ENCODE measurements around the gene WIPF1. TPM values are rescaled to one million over a fixed set of nuclear protein-coding genes. Genes with fewer than 3 reads are reported as not detected.

WIPF1 gene
- polyA plus RNA-seq, 1 donor from 2014 or later, result 0.25 TPM

DNA sequence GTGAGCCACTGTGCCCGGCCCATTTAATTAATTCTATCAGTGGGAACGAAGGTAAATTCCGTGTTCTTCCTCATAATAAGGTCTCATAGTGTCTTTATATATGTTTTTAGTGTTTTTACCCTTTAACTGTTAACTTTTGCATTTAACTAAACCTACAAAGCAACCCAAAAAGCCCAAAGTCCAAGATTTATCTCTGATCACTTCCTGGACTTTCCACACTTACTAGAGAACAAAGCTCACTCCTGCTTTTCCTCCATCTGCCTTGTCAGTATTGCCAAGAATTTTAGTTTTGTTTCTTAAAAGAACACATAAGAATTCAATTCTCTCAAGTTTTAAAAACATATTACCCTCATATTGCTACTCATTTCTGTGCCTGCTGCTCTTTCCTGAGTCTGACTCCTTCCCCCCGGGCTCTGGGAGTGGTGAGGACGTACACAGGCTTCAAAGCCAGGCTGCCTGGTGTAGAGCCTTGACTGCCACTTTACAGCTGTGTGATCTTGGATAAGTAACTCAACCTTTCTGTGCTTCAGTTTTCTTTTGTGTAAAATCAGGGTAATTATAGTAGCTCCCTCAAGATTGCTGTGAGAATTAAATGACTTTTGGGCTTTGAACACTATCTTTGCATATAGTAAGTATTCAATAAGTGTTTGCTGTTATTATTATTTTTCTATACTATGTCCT lies 85.9 kb downstream of the WIPF1 start:
- no peak overlapping the region for H2AFZ ChIP-seq (ENCODE audit: low read depth, low read length)
- H3K9ac ChIP-seq (ENCODE audit: low read length), result no peak overlapping the region
- no peaks in the 10 kb centered on the region for H3F3A ChIP-seq (ENCODE audit: insufficient read depth, low read length, poor library complexity, severe bottlenecking)
- no peaks in the 10 kb centered on the region for H3K9me3 ChIP-seq (ENCODE audit: low read length)
- no peak for TF ChIP-seq MXI1 (conservative IDR thresholded peaks at IDR 0.05; ENCODE audit: poor library complexity, severe bottlenecking)
- TF ChIP-seq, protein P1, sequence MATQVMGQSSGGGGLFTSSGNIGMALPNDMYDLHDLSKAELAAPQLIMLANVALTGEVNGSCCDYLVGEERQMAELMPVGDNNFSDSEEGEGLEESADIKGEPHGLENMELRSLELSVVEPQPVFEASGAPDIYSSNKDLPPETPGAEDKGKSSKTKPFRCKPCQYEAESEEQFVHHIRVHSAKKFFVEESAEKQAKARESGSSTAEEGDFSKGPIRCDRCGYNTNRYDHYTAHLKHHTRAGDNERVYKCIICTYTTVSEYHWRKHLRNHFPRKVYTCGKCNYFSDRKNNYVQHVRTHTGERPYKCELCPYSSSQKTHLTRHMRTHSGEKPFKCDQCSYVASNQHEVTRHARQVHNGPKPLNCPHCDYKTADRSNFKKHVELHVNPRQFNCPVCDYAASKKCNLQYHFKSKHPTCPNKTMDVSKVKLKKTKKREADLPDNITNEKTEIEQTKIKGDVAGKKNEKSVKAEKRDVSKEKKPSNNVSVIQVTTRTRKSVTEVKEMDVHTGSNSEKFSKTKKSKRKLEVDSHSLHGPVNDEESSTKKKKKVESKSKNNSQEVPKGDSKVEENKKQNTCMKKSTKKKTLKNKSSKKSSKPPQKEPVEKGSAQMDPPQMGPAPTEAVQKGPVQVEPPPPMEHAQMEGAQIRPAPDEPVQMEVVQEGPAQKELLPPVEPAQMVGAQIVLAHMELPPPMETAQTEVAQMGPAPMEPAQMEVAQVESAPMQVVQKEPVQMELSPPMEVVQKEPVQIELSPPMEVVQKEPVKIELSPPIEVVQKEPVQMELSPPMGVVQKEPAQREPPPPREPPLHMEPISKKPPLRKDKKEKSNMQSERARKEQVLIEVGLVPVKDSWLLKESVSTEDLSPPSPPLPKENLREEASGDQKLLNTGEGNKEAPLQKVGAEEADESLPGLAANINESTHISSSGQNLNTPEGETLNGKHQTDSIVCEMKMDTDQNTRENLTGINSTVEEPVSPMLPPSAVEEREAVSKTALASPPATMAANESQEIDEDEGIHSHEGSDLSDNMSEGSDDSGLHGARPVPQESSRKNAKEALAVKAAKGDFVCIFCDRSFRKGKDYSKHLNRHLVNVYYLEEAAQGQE (IDR thresholded peaks at IDR 0.05; ENCODE audit: borderline replicate concordance), result no peak
- no peak for TF ChIP-seq RAD21 (conservative IDR thresholded peaks at IDR 0.05)
- TF ChIP-seq, protein P2, sequence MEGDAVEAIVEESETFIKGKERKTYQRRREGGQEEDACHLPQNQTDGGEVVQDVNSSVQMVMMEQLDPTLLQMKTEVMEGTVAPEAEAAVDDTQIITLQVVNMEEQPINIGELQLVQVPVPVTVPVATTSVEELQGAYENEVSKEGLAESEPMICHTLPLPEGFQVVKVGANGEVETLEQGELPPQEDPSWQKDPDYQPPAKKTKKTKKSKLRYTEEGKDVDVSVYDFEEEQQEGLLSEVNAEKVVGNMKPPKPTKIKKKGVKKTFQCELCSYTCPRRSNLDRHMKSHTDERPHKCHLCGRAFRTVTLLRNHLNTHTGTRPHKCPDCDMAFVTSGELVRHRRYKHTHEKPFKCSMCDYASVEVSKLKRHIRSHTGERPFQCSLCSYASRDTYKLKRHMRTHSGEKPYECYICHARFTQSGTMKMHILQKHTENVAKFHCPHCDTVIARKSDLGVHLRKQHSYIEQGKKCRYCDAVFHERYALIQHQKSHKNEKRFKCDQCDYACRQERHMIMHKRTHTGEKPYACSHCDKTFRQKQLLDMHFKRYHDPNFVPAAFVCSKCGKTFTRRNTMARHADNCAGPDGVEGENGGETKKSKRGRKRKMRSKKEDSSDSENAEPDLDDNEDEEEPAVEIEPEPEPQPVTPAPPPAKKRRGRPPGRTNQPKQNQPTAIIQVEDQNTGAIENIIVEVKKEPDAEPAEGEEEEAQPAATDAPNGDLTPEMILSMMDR (IDR thresholded peaks at IDR 0.05; ENCODE audit: poor library complexity, severe bottlenecking), result no peak
- no peak for TF ChIP-seq EZH2 (IDR thresholded peaks at IDR 0.05; ENCODE audit: borderline replicate concordance, insufficient read depth, low read length, poor library complexity, severe bottlenecking)
- no peak for TF ChIP-seq SMC3 (conservative IDR thresholded peaks at IDR 0.05; ENCODE audit: poor library complexity)
- TF ChIP-seq EP300 (conservative IDR thresholded peaks at IDR 0.05; ENCODE audit: poor library complexity, severe bottlenecking), result no peak
- no peak for TF ChIP-seq TAF1 (IDR thresholded peaks at IDR 0.05; ENCODE audit: low read depth)
- TF ChIP-seq POLR2AphosphoS5 (IDR thresholded peaks at IDR 0.05), result no peak
- no peaks in the 10 kb centered on the region for H3K79me2 ChIP-seq (replicated peaks; ENCODE audit: insufficient read depth, low read length)
- no peak overlapping the region for H3K27ac ChIP-seq (ENCODE audit: low read length)
- no peaks in the 10 kb centered on the region for H3K36me3 ChIP-seq (ENCODE audit: insufficient read depth, low read length)
- no peak overlapping the region for H3K4me3 ChIP-seq (ENCODE audit: low read length)
- H4K20me1 ChIP-seq (ENCODE audit: insufficient read depth), result no peaks in the 10 kb centered on the region
- no peaks in the 10 kb centered on the region for H3K9me2 ChIP-seq (ENCODE audit: insufficient read depth, low read length)
- H3K4me2 ChIP-seq (ENCODE audit: low read length), result no peak overlapping the region
- H3K27me3 ChIP-seq (ENCODE audit: insufficient read depth, low read depth, low read length), result no peaks in the 10 kb centered on the region

DNA sequence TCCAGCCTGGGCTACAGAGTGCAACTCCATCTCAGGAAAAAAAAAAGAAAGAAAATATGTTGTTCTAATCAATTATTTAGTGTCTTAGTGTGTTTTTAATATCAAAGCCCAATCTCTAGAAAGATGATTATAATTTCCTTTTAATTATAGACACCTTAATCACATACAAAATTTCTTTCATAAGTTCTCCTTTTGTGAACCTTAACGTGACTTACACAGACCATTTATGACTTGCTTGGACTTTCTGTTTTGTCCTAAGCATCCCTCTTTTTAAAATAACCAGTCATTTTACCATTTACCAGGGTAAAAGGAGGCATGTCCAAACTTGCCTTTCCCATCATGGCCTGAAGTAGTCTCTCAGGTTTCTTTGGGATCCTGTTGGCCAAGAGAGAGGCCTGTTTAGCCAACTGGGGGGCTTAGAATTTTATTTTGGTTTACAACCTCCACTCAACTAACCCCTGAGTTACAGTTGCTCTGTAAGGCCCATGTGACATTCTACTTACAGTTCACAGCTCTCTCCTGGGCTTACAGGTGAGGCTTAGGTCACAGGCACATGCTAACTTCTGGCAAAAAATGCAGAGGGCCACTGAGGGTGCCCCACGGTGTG lies 86.9 kb downstream of the WIPF1 start:
- TF ChIP-seq POLR2AphosphoS5 (IDR thresholded peaks at IDR 0.05) (no peak), TAF1 (IDR thresholded peaks at IDR 0.05; ENCODE audit: low read depth) (no peak), MXI1 (conservative IDR thresholded peaks at IDR 0.05; ENCODE audit: poor library complexity, severe bottlenecking) (no peak), SMC3 (conservative IDR thresholded peaks at IDR 0.05; ENCODE audit: poor library complexity) (no peak), EP300 (conservative IDR thresholded peaks at IDR 0.05; ENCODE audit: poor library complexity, severe bottlenecking) (no peak), EZH2 (IDR thresholded peaks at IDR 0.05; ENCODE audit: borderline replicate concordance, insufficient read depth, low read length, poor library complexity, severe bottlenecking) (no peak), RAD21 (conservative IDR thresholded peaks at IDR 0.05) (no peak)
- TF ChIP-seq, protein P2 (IDR thresholded peaks at IDR 0.05; ENCODE audit: poor library complexity, severe bottlenecking), result no peak
- TF ChIP-seq, protein P1 (IDR thresholded peaks at IDR 0.05; ENCODE audit: borderline replicate concordance), result no peak
- H3F3A ChIP-seq (ENCODE audit: insufficient read depth, low read length, poor library complexity, severe bottlenecking), result no peaks in the 10 kb centered on the region
- H3K9me2 ChIP-seq (ENCODE audit: insufficient read depth, low read length), result no peaks in the 10 kb centered on the region
- no peaks in the 10 kb centered on the region for H3K27me3 ChIP-seq (ENCODE audit: insufficient read depth, low read depth, low read length)
- H3K79me2 ChIP-seq (replicated peaks; ENCODE audit: insufficient read depth, low read length), result no peaks in the 10 kb centered on the region
- H2AFZ ChIP-seq (ENCODE audit: low read depth, low read length), result no peak overlapping the region
- no peak overlapping the region for H3K27ac ChIP-seq (ENCODE audit: low read length)
- H4K20me1 ChIP-seq (ENCODE audit: insufficient read depth), result no peaks in the 10 kb centered on the region
- no peak overlapping the region for H3K4me3 ChIP-seq (ENCODE audit: low read length)
- no peaks in the 10 kb centered on the region for H3K36me3 ChIP-seq (ENCODE audit: insufficient read depth, low read length)
- no peak overlapping the region for H3K4me2 ChIP-seq (ENCODE audit: low read length)
- no peaks in the 10 kb centered on the region for H3K9me3 ChIP-seq (ENCODE audit: low read length)
- H3K9ac ChIP-seq (ENCODE audit: low read length), result no peak overlapping the region
